ENCODE results near the gene EXOC3L4.

DNA sequence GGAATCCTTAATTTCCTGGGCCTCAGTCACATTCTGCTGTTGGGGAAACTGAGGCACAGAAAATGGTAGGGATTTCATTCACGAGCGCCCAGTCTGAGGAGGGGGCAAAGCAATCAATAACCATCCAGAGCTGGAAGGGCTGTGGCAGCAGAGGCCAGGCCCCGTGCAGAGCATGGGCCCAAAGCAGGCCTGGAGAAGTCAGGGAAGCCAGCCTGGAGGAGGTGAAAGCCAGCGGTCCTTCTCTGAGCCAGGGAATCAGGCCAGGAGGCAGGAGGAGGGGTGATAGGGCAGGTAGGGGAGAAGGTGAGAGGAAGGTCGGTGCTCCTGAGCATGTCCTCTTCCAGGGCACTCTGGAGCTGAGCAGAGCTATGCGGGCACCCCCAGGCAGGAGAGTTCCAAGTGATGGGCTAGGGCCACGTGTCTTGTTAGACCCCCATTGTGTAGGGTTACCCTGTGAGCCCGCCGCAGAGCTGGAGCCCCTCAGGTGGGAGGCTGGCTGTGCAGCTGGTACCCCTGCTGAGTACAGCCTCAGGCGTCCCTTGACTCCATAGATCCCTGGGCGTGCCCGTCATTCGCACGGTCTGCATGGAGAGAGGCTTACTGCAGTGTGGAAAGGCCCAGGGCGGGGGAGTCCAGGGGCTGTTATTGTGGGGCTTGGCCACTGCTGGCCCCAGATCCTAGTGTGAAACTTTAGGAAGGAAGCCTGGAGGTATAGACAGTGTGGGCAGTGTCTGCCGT, 33.5 kb downstream of the EXOC3L4 start:
- TF ChIP-seq, protein P1, sequence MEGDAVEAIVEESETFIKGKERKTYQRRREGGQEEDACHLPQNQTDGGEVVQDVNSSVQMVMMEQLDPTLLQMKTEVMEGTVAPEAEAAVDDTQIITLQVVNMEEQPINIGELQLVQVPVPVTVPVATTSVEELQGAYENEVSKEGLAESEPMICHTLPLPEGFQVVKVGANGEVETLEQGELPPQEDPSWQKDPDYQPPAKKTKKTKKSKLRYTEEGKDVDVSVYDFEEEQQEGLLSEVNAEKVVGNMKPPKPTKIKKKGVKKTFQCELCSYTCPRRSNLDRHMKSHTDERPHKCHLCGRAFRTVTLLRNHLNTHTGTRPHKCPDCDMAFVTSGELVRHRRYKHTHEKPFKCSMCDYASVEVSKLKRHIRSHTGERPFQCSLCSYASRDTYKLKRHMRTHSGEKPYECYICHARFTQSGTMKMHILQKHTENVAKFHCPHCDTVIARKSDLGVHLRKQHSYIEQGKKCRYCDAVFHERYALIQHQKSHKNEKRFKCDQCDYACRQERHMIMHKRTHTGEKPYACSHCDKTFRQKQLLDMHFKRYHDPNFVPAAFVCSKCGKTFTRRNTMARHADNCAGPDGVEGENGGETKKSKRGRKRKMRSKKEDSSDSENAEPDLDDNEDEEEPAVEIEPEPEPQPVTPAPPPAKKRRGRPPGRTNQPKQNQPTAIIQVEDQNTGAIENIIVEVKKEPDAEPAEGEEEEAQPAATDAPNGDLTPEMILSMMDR (IDR thresholded peaks at IDR 0.05; ENCODE audit: low read depth, low read length) = no peak
- TF ChIP-seq EZH2phosphoT487 (IDR thresholded peaks at IDR 0.05; ENCODE audit: low read depth) = no peak

Data from OCI-LY3 (cell line).